HCT116 (cell line): ENCODE results near the gene CTU1. TPM values are rescaled to one million over a fixed set of nuclear protein-coding genes. Genes with fewer than 3 reads are reported as not detected.

ENCODE experiments used
- ATAC-seq: fragments of 200-7000 bp; cut with Tn5 transposase; 2 replicates; pipeline ENCODE4 v1.9.1; 2020; ENCODE audit warnings: mild to moderate bottlenecking, moderate library complexity
- BruUV-seq: library from RNA; stranded (reverse); fragments of 400-500 nt; replicated peaks from 2 replicates; lab custom pipeline; 2021; lab: Mats Ljungman, UMichigan
- CTCF ChIA-PET: fragments of 300-600 bp; sonication (Branson Sonifier 250); formaldehyde crosslinking; loops from one replicate; lab custom pipeline; 2021; ENCODE audit warnings: antibody characterized with exemption; lab: Charles Lee
- POLR2A ChIA-PET: fragments of 300-600, 350-600 bp; sonication (Branson Sonifier 250); formaldehyde crosslinking; loops from one replicate; lab custom pipeline; 2021; ENCODE audit warnings: antibody characterized with exemption; lab: Charles Lee
- RAD21 ChIA-PET, 2 experiments: fragments of 300-600 bp; sonication (Branson Sonifier 250); formaldehyde crosslinking; loops; one replicate each; lab custom pipeline; 2023; ENCODE audit warnings: low total read pairs in 2 of 2; ENCODE audit not compliant: uncharacterized antibody in 2 of 2, unreplicated experiment in 2 of 2, low non-redundant PET in 1 of 2; lab: Charles Lee
- DNase-seq: peaks from one replicate; pipeline ENCODE4 v3.0.0-alpha.2; 2010; ENCODE audit warnings: low read depth, low spot score
- H2AFZ ChIP-seq: fragments of 200-600 bp; shearing (Covaris generic), sonication (generic); 2 replicates; pipeline ENCODE4 v1.6.1; 2017; ENCODE audit warnings: low read depth, mixed run types, mixed read lengths, antibody characterized with exemption, low read length; ENCODE audit not compliant: poor library complexity, severe bottlenecking
- H3K27ac ChIP-seq: 2 replicates; pipeline ENCODE4 v1.5.1; 2012; ENCODE audit warnings: low read depth, low read length
- H3K27me3 ChIP-seq: fragments of 200-600 bp; sonication (generic); 2 replicates; pipeline ENCODE4 v1.6.1; 2016; ENCODE audit warnings: mixed run types, low read length, mixed read lengths; ENCODE audit not compliant: insufficient read depth
- H3K36me3 ChIP-seq, 2 experiments: fragments of 200-500 bp in 1 of 2; fragments of 200-600 bp in 1 of 2; sonication (Bioruptor generic) in 1 of 2; sonication (generic) in 1 of 2; 2 replicates each; pipeline versions ENCODE4 v1.5.1 to v1.6.1; 2014 to 2016; ENCODE audit warnings: low read length in 2 of 2, inconsistent platforms in 1 of 2, mixed read lengths in 1 of 2, mixed run types in 1 of 2; ENCODE audit not compliant: insufficient read depth in 2 of 2, control insufficient read depth in 1 of 2
- H3K4me1 ChIP-seq, 2 experiments: fragments of 200-600 bp in 1 of 2; sonication (generic) in 1 of 2; 2 replicates each; pipeline versions ENCODE4 v1.5.1 to v1.6.1; 2012 to 2017; ENCODE audit warnings: low read length in 2 of 2, inconsistent platforms in 1 of 2, mild to moderate bottlenecking in 1 of 2, mixed read lengths in 1 of 2, mixed run types in 1 of 2, moderate library complexity in 1 of 2; ENCODE audit not compliant: insufficient read depth in 2 of 2, control insufficient read depth in 1 of 2
- H3K4me2 ChIP-seq: fragments of 200-600 bp; sonication (generic); 2 replicates; pipeline ENCODE4 v1.6.1; 2017; ENCODE audit warnings: mixed run types, low read length, mixed read lengths
- H3K4me3 ChIP-seq, 2 experiments: fragments of 200-600 bp in 1 of 2; sonication (generic) in 1 of 2; replicated peaks in 1 of 2; 2 replicates each; pipeline ENCODE4 v1.5.1; 2011 to 2016; ENCODE audit warnings: low read length in 2 of 2, control low read depth in 1 of 2, low read depth in 1 of 2, mild to moderate bottlenecking in 1 of 2, mixed read lengths in 1 of 2, mixed run types in 1 of 2
- H3K79me2 ChIP-seq: fragments of 200-600 bp; sonication (generic); 2 replicates; pipeline ENCODE4 v1.6.1; 2017; ENCODE audit warnings: mild to moderate bottlenecking, mixed run types, low read length, moderate library complexity, mixed read lengths; ENCODE audit not compliant: insufficient read depth
- H3K9ac ChIP-seq: fragments of 200-600 bp; sonication (generic); 2 replicates; pipeline ENCODE4 v1.6.1; 2016; ENCODE audit warnings: low read length, mixed read lengths
- H3K9me2 ChIP-seq: fragments of 200-600 bp; sonication (generic), shearing (Covaris generic); 2 replicates; pipeline ENCODE4 v1.6.1; 2017; ENCODE audit warnings: mixed run types, mild to moderate bottlenecking, moderate library complexity; ENCODE audit not compliant: insufficient read depth
- H3K9me3 ChIP-seq, 2 experiments: fragments of 200-500 bp in 1 of 2; fragments of 200-600 bp in 1 of 2; sonication (Bioruptor generic) in 1 of 2; sonication (generic) in 1 of 2; 2 replicates each; pipeline ENCODE4 v1.6.1; 2014 to 2017; ENCODE audit warnings: low read length in 2 of 2, mixed read lengths in 2 of 2, inconsistent platforms in 1 of 2, low read depth in 1 of 2, mild to moderate bottlenecking in 1 of 2, mixed run types in 1 of 2, moderate library complexity in 1 of 2; ENCODE audit not compliant: control insufficient read depth in 1 of 2, insufficient read depth in 1 of 2
- H4K20me1 ChIP-seq: fragments of 200-600 bp; sonication (generic), shearing (Covaris generic); 2 replicates; pipeline ENCODE4 v1.6.1; 2017; ENCODE audit warnings: mixed run types, mild to moderate bottlenecking, moderate library complexity; ENCODE audit not compliant: insufficient read depth
- CEBPB ChIP-seq: IDR thresholded peaks from 2 replicates; pipeline ENCODE4 v1.6.1; 2012; ENCODE audit warnings: low read depth
- EGR1 ChIP-seq: IDR thresholded peaks from 2 replicates; pipeline ENCODE4 v1.6.1; 2012; ENCODE audit warnings: low read depth
- JUND ChIP-seq: IDR thresholded peaks from 2 replicates; pipeline ENCODE4 v1.6.1; 2012
- POLR2A ChIP-seq: IDR thresholded peaks from 2 replicates; pipeline ENCODE4 v1.7.0; 2011; ENCODE audit warnings: borderline replicate concordance; ENCODE audit not compliant: insufficient read depth, insufficient read length; ENCODE audit errors: extremely low read depth
- POLR2AphosphoS5 ChIP-seq: IDR thresholded peaks from 2 replicates; pipeline ENCODE4 v1.6.1; 2011; ENCODE audit warnings: mild to moderate bottlenecking, low read depth, low read length, moderate library complexity
- RAD21 ChIP-seq: IDR thresholded peaks from 2 replicates; pipeline ENCODE4 v1.6.1; 2012; ENCODE audit warnings: low read depth, mild to moderate bottlenecking
- SIN3A ChIP-seq: IDR thresholded peaks from 2 replicates; pipeline ENCODE4 v1.6.1; 2012; ENCODE audit warnings: low read depth
- SRF ChIP-seq: IDR thresholded peaks from 2 replicates; pipeline ENCODE4 v1.6.1; 2012; ENCODE audit warnings: low read depth
- YY1 ChIP-seq: IDR thresholded peaks from 2 replicates; pipeline ENCODE4 v1.6.1; 2011; ENCODE audit warnings: low read length, low read depth, moderate library complexity, mild to moderate bottlenecking; ENCODE audit not compliant: insufficient replicate concordance; ENCODE audit errors: extremely low read depth
- intact Hi-C: fragments of 100-400 bp; cut with micrococcal nuclease; formaldehyde crosslinking; loops from 2 replicates; pipeline ENCODE4 v1.10.0; 2022
- total RNA-seq: library from RNA; stranded (reverse); gene quantifications from one replicate; pipeline ENCODE4 v1.2.1, GENCODE V29; 2021; ENCODE audit not compliant: unreplicated experiment
- TF ChIP-seq, protein P1 (sequence below): IDR thresholded peaks from 2 replicates; pipeline ENCODE4 v1.6.1; 2012
- TF ChIP-seq, protein P2 (sequence below), 3 experiments: fragments of 200-600 bp in 1 of 3; sonication (generic) in 1 of 3; IDR thresholded peaks in 2 of 3; conservative IDR thresholded peaks in 1 of 3; 2 replicates each; pipeline ENCODE4 v1.5.1; 2012 to 2017; ENCODE audit warnings: low read depth in 2 of 3, low read length in 2 of 3, antibody characterized with exemption in 1 of 3, borderline replicate concordance in 1 of 3, control low read depth in 1 of 3, mild to moderate bottlenecking in 1 of 3, mixed read lengths in 1 of 3, mixed run types in 1 of 3, moderate library complexity in 1 of 3; ENCODE audit not compliant: insufficient read depth in 1 of 3

Gene CTU1
- total RNA-seq, 1 experiment from 2014 or later = 14.0 TPM

DNA sequence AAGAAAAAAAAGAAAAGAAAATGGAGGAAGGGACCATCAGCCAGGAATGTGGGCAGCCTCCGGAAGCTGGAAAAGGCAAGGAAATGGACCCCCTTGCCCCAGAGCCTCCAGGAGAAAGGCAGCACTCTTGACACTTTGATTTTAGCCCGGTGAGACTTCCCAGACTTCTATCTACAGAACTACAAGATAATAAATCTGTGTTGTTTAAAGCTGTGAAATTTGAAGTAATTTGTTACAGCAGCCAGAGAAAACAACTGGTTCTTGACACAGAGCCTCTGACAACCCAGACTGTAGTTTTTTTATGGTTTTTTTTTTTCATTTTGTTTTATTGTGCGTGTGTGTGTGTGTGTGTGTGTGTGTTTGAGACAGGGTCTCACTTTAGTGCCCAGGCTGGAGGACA lies 7.6 kb downstream of the CTU1 start:
- no TSS peak for BruUV-seq
- POLR2A ChIA-PET = no interaction called here
- Histone ChIP-seq H3K27me3 (no peaks in the 10 kb centered on the region), H4K20me1 (no peaks in the 10 kb centered on the region), H3K4me1 (peaks cover 0 to 6% of the 10 kb centered on the region in 2 experiments; a peak in 1 of 4 replicates), H2AFZ (no peak overlapping the region)
- DNase-seq = no peak
- no peak for TF ChIP-seq RAD21
- no peak for TF ChIP-seq CEBPB
- TF ChIP-seq JUND = no peak
- no peak for TF ChIP-seq SIN3A
- TF ChIP-seq POLR2A = no peak
- TF ChIP-seq POLR2AphosphoS5 = no peak
- no peak for TF ChIP-seq EGR1
- TF ChIP-seq, protein P1, sequence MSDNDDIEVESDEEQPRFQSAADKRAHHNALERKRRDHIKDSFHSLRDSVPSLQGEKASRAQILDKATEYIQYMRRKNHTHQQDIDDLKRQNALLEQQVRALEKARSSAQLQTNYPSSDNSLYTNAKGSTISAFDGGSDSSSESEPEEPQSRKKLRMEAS = no peak
- TF ChIP-seq, protein P2, sequence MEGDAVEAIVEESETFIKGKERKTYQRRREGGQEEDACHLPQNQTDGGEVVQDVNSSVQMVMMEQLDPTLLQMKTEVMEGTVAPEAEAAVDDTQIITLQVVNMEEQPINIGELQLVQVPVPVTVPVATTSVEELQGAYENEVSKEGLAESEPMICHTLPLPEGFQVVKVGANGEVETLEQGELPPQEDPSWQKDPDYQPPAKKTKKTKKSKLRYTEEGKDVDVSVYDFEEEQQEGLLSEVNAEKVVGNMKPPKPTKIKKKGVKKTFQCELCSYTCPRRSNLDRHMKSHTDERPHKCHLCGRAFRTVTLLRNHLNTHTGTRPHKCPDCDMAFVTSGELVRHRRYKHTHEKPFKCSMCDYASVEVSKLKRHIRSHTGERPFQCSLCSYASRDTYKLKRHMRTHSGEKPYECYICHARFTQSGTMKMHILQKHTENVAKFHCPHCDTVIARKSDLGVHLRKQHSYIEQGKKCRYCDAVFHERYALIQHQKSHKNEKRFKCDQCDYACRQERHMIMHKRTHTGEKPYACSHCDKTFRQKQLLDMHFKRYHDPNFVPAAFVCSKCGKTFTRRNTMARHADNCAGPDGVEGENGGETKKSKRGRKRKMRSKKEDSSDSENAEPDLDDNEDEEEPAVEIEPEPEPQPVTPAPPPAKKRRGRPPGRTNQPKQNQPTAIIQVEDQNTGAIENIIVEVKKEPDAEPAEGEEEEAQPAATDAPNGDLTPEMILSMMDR (IDR thresholded peaks at IDR 0.05 in 2 of 3, conservative IDR thresholded peaks at IDR 0.05 in 1 of 3; ENCODE audit: borderline replicate concordance in 1 of 3, insufficient read depth in 1 of 3, low read depth in 2 of 3, low read length in 2 of 3) = no peak
- TF ChIP-seq SRF = no peak
- no peak for TF ChIP-seq YY1
- TF ChIP-seq, all 23 proteins: peak for 0
- H3K4me3 ChIP-seq = no peak overlapping the region
- H3K27ac ChIP-seq = no peak overlapping the region
- H3K9me2 ChIP-seq = no peaks in the 10 kb centered on the region
- H3K36me3 ChIP-seq = peaks cover 6 to 16% of the 10 kb centered on the region in 2 experiments; a peak in 3 of 4 replicates
- H3K9ac ChIP-seq = no peak overlapping the region
- ATAC-seq = no peak
- H3K79me2 ChIP-seq = peaks cover 22% of the 10 kb centered on the region
- intact Hi-C loops = no loop called here
- no peak overlapping the region for H3K4me2 ChIP-seq
- no peaks in the 10 kb centered on the region for H3K9me3 ChIP-seq
- CTCF ChIA-PET = interaction anchor here (1.3 kb wide), 1 partner anchor 79 kb away, joined by 3 read pairs; no protein-coding TSS in a partner anchor
- RAD21 ChIA-PET = no interaction called here
